Keratinocyte (primary cell): ENCODE data around the gene MOB3B.

ENCODE experiments used
- EZH2 ChIP-seq: IDR thresholded peaks from one replicate; pipeline ENCODE4 v1.6.1; 2012; ENCODE audit warnings: inconsistent platforms, mild to moderate bottlenecking, low read length, moderate library complexity
- TF ChIP-seq, protein P1 (sequence below), 3 experiments: IDR thresholded peaks in 1 of 3; conservative IDR thresholded peaks in 1 of 3; optimal IDR thresholded peaks in 1 of 3; 2 replicates in 2 of 3; 3 replicates in 1 of 3; pipeline versions ENCODE3 to v1.5.1; 2011; ENCODE audit warnings: low read length in 3 of 3, mild to moderate bottlenecking in 3 of 3, moderate library complexity in 2 of 3, control low read depth in 1 of 3, inconsistent platforms in 1 of 3; ENCODE audit not compliant: insufficient read depth in 2 of 3; ENCODE audit errors: extremely low read depth in 1 of 3

DNA sequence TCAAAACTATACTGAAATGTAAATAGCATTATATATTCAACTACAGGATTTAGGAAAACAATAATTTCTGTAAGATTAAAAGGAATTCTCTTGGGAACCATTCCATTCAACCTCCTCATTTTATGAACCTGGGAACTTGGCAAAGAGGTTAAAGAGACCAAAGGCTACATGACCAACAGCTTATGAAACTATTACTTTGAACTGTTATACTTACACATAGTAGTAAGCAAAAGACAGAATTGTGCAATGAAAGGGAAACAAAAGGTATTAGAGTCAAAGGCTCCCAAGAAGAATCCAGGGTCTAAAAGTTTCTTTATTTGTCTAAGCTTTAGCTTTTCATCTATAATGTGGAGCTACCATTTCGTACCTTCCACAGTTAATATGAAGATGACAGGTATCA is 36.5 kb upstream of the MOB3B start:
- TF ChIP-seq, protein P1, sequence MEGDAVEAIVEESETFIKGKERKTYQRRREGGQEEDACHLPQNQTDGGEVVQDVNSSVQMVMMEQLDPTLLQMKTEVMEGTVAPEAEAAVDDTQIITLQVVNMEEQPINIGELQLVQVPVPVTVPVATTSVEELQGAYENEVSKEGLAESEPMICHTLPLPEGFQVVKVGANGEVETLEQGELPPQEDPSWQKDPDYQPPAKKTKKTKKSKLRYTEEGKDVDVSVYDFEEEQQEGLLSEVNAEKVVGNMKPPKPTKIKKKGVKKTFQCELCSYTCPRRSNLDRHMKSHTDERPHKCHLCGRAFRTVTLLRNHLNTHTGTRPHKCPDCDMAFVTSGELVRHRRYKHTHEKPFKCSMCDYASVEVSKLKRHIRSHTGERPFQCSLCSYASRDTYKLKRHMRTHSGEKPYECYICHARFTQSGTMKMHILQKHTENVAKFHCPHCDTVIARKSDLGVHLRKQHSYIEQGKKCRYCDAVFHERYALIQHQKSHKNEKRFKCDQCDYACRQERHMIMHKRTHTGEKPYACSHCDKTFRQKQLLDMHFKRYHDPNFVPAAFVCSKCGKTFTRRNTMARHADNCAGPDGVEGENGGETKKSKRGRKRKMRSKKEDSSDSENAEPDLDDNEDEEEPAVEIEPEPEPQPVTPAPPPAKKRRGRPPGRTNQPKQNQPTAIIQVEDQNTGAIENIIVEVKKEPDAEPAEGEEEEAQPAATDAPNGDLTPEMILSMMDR (optimal IDR thresholded peaks at IDR 0.05 in 1 of 3, IDR thresholded peaks at IDR 0.05 in 1 of 3, conservative IDR thresholded peaks at IDR 0.05 in 1 of 3; ENCODE audit: extremely low read depth in 1 of 3, insufficient read depth in 2 of 3, low read length in 3 of 3) = no peak
- TF ChIP-seq EZH2 = no peak
